ENCODE results near the gene ZSCAN31. TPM values are rescaled to one million over a fixed set of nuclear protein-coding genes. Genes with fewer than 3 reads are reported as not detected.

ZSCAN31 gene
- total RNA-seq, 1 experiment from 2014 or later, result 3.5 TPM

- Histone ChIP-seq H3K36me3 (ENCODE audit: insufficient read depth, low read length, poor library complexity, severe bottlenecking) (no peaks in the 10 kb centered on the region), H3K27ac (ENCODE audit: low read depth, low read length, poor library complexity, severe bottlenecking) (no peak overlapping the region), H3K27me3 (replicated peaks; ENCODE audit: insufficient read depth, low read depth, low read length, poor library complexity) (no peaks in the 10 kb centered on the region), H3K4me1 (ENCODE audit: insufficient read depth, low read length, poor library complexity, severe bottlenecking) (no peaks in the 10 kb centered on the region), H3K4me3 (ENCODE audit: low read depth, low read length, poor library complexity, severe bottlenecking) (peak overlapping the region; percentile 55), H3K9me3 (ENCODE audit: low read depth, low read length, poor library complexity, severe bottlenecking) (no peaks in the 10 kb centered on the region)
- TF ChIP-seq EZH2 (IDR thresholded peaks at IDR 0.05; ENCODE audit: borderline replicate concordance, low read depth, low read length, poor library complexity, severe bottlenecking), result no peak
- no peak for TF ChIP-seq CTCF (conservative IDR thresholded peaks at IDR 0.05; ENCODE audit: low read depth, low read length)
- POLR2A ChIA-PET (ENCODE audit: low non-redundant PET), result no interaction called here
- no peak for DNase-seq (ENCODE audit: low spot score)
- CTCF ChIA-PET, result no interaction called here
- BruUV-seq (replicated peaks), result no TSS peak
- intact Hi-C loops (cut with micrococcal nuclease; ENCODE audit: unreplicated experiment), result loop anchor here (5.0 kb wide), 1 partner anchor 200 kb away; no protein-coding TSS in a partner anchor
Measured at GRCh38 chr6:28337121-28337520, 1.2 kb upstream of the ZSCAN31 start.

DNA sequence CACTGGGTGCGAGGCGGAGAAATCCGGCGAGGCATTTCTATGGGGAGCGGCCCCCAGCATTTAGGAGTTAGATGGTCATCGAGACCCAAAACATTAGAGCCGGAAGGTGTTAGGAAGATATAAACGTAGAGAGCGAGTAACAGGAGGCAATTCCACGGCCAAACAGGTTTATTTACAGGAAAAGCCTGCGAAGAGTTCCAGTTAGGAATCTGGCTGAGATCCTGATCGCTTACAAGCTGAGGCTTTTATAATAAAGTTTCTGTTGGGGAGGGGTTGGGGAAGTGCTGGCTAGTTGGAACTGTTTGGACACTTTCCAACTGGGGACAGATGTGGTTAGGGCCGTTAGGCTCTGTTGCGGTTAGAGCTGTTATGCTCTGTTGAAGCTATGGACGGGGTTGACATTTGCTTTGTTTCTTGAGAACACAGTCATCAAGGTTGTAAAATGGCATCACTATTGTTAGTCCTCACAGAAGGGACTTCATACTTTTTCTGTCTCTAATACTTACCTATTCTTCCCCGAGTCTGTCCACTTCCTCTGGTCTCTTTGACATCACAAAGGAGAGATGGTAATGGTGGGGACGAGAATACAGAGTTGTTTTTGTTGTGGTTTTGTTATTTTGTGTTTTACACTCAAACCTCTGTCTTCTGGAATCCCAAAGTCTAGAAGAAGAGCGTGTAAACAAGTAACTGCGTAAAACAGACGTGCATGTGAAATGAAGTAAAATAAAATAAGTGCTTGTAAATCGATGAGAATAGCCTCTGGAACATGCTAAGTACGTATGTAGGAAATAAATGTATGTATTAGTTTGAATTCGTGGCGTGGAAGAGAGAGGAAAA, 554 bp upstream of the ZSCAN31 start:
- Histone ChIP-seq H3K9me3 (ENCODE audit: low read depth, low read length, poor library complexity, severe bottlenecking) (no peaks in the 10 kb centered on the region), H3K27ac (ENCODE audit: low read depth, low read length, poor library complexity, severe bottlenecking) (peak overlapping the region; percentile 97), H3K36me3 (ENCODE audit: insufficient read depth, low read length, poor library complexity, severe bottlenecking) (no peaks in the 10 kb centered on the region), H3K27me3 (replicated peaks; ENCODE audit: insufficient read depth, low read depth, low read length, poor library complexity) (no peaks in the 10 kb centered on the region), H3K4me3 (ENCODE audit: low read depth, low read length, poor library complexity, severe bottlenecking) (peak overlapping the region; percentile 55), H3K4me1 (ENCODE audit: insufficient read depth, low read length, poor library complexity, severe bottlenecking) (no peaks in the 10 kb centered on the region)
- no peak for TF ChIP-seq CTCF (conservative IDR thresholded peaks at IDR 0.05; ENCODE audit: low read depth, low read length)
- TF ChIP-seq EZH2 (IDR thresholded peaks at IDR 0.05; ENCODE audit: borderline replicate concordance, low read depth, low read length, poor library complexity, severe bottlenecking), result no peak
- CTCF ChIA-PET, result no interaction called here
- POLR2A ChIA-PET (ENCODE audit: low non-redundant PET), result interaction anchor here (0.6 kb wide), 3 partner anchors 62 to 792 kb away, joined by 6 to 11 read pairs (median 10); no protein-coding TSS in a partner anchor
- BruUV-seq (replicated peaks), result no TSS peak
- intact Hi-C loops (cut with micrococcal nuclease; ENCODE audit: unreplicated experiment), result loop anchor here (5.0 kb wide), 1 partner anchor 199 kb away; no protein-coding TSS in a partner anchor
- peak; percentile 37 for DNase-seq (ENCODE audit: low spot score)

DNA sequence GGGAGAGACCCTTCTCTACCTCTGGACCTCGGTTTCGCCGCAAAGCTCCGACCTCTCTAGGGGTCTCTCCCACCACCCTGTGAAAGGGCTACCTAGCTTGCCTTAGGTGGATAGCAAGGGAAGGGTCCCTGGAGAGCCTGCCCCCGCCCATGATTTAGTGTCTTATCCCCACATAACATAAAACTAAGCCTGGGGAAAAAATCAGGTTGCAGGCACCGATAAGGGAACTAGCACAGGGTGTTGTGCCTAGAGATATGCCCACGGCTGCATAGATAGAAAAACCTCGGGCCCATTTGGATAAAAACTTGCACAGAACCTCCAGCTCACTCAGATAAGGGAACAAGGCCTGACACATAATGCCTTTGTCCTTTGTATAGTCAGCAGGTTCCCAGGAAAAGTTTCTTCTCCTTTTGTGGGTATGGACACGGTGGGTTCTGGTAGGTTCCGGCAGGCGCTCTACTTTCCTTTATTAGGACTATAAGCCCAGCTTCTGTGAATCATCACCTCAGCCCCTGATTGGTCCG, 846 bp downstream of the ZSCAN31 start:
- POLR2A ChIA-PET (ENCODE audit: low non-redundant PET), result interaction anchor here (1.1 kb wide), 1 partner anchor 54 kb away, joined by 3 read pairs; the partner anchor contains the start of gene PGBD1
- H3K36me3 ChIP-seq (ENCODE audit: insufficient read depth, low read length, poor library complexity, severe bottlenecking), result no peaks in the 10 kb centered on the region
- no peak for TF ChIP-seq EZH2 (IDR thresholded peaks at IDR 0.05; ENCODE audit: borderline replicate concordance, low read depth, low read length, poor library complexity, severe bottlenecking)
- no peak for TF ChIP-seq CTCF (conservative IDR thresholded peaks at IDR 0.05; ENCODE audit: low read depth, low read length)
- TSS peak; percentile 71 for BruUV-seq (replicated peaks)
- H3K4me1 ChIP-seq (ENCODE audit: insufficient read depth, low read length, poor library complexity, severe bottlenecking), result no peaks in the 10 kb centered on the region
- DNase-seq (ENCODE audit: low spot score), result no peak
- no peaks in the 10 kb centered on the region for H3K9me3 ChIP-seq (ENCODE audit: low read depth, low read length, poor library complexity, severe bottlenecking)
- no peaks in the 10 kb centered on the region for H3K27me3 ChIP-seq (replicated peaks; ENCODE audit: insufficient read depth, low read depth, low read length, poor library complexity)
- H3K27ac ChIP-seq (ENCODE audit: low read depth, low read length, poor library complexity, severe bottlenecking), result peak overlapping the region; percentile 97
- CTCF ChIA-PET, result interaction anchor here (1.0 kb wide), 1 partner anchor 21 kb away, joined by 7 read pairs; no protein-coding TSS in a partner anchor
- intact Hi-C loops (cut with micrococcal nuclease; ENCODE audit: unreplicated experiment), result loop anchor here (5.0 kb wide), 1 partner anchor 198 kb away; no protein-coding TSS in a partner anchor
- peak overlapping the region; percentile 55 for H3K4me3 ChIP-seq (ENCODE audit: low read depth, low read length, poor library complexity, severe bottlenecking)

Data from A673 (cell line).